ENCODE data around the gene IHH.

Gene IHH

GRCh38 chr2:219076253-219076652 is 15.5 kb upstream of the IHH start:
- DNase-seq (ENCODE audit: low spot score) = no peak

GRCh38 chr2:219073413-219074129 is 12.8 kb upstream of the IHH start:
- peak; percentile 8 for DNase-seq (ENCODE audit: low spot score)

GRCh38 chr2:219072741-219073250 is 12.1 kb upstream of the IHH start:
- no peak for DNase-seq (ENCODE audit: low spot score)

GRCh38 chr2:219071131-219071816 is 10.6 kb upstream of the IHH start:
- no peak for DNase-seq (ENCODE audit: low spot score)

GRCh38 chr2:219065484-219065883 is 4.8 kb upstream of the IHH start:
- no peak for DNase-seq (ENCODE audit: low spot score)

GRCh38 chr2:219062081-219062480 is 1.4 kb upstream of the IHH start:
- no peak for DNase-seq (ENCODE audit: low spot score)

GRCh38 chr2:219059725-219060682 is 717 bp downstream of the IHH start:
- no peak for DNase-seq (ENCODE audit: low spot score)

GRCh38 chr2:219059375-219059724 is 1.4 kb downstream of the IHH start:
- DNase-seq (ENCODE audit: low spot score) = no peak

GRCh38 chr2:219058541-219059374 is 2.0 kb downstream of the IHH start:
- DNase-seq (ENCODE audit: low spot score) = no peak

- DNase-seq (ENCODE audit: low spot score) = peak; percentile 74
Measured at GRCh38 chr2:219057709-219058540, 2.8 kb downstream of the IHH start.

- DNase-seq (ENCODE audit: low spot score) = no peak
Measured at GRCh38 chr2:219056896-219057708, 3.6 kb downstream of the IHH start.

- DNase-seq (ENCODE audit: low spot score) = no peak
Measured at GRCh38 chr2:219056176-219056895, 4.4 kb downstream of the IHH start.

GRCh38 chr2:219054956-219055903 is 5.5 kb downstream of the IHH start:
- no peak for DNase-seq (ENCODE audit: low spot score)

- no peak for DNase-seq (ENCODE audit: low spot score)
Measured at GRCh38 chr2:219049282-219049681, 11.4 kb downstream of the IHH start.

GRCh38 chr2:219045937-219046550 is 14.7 kb downstream of the IHH start:
- DNase-seq (ENCODE audit: low spot score) = no peak

- no peak for DNase-seq (ENCODE audit: low spot score)
Measured at GRCh38 chr2:219042750-219043149, 18.0 kb downstream of the IHH start.

- no peak for DNase-seq (ENCODE audit: low spot score)
Measured at GRCh38 chr2:219042157-219042556, 18.6 kb downstream of the IHH start.

Measured in CD4-positive, alpha-beta T cell treated with Interleukin-2 at 100 ng/mL for 4 hours (primary cell).